Astrocyte (in vitro differentiated cells and primary cell): Measurements from ENCODE around the gene PLPP1. TPM values are rescaled to one million over a fixed set of nuclear protein-coding genes. Genes with fewer than 3 reads are reported as not detected.

Experiments
- DNase-seq: peaks from one replicate; pipeline ENCODE4 v3.0.0-alpha.2; 2010; ENCODE audit warnings: low read depth
- FAIRE-seq: peaks from 2 replicates; lab custom pipeline; 2011; peaks lifted over from hg19 to GRCh38; lab: Jason Lieb, UNC
- H2AFZ ChIP-seq: 2 replicates; pipeline ENCODE4 v1.6.0; 2012; ENCODE audit warnings: low read depth, low read length, inconsistent platforms
- H3K27ac ChIP-seq: 2 replicates; pipeline ENCODE4 v1.5.1; 2011; ENCODE audit warnings: low read depth, low read length, inconsistent platforms
- H3K27me3 ChIP-seq: 2 replicates; pipeline ENCODE4 v1.6.0; 2011; ENCODE audit warnings: low read length, inconsistent platforms; ENCODE audit not compliant: insufficient read depth
- H3K36me3 ChIP-seq: 2 replicates; pipeline ENCODE4 v1.5.1; 2011; ENCODE audit warnings: low read length, inconsistent platforms; ENCODE audit not compliant: insufficient read depth
- H3K4me1 ChIP-seq: 2 replicates; pipeline ENCODE4 v1.5.1; 2011; ENCODE audit warnings: low read length, inconsistent platforms; ENCODE audit not compliant: insufficient read depth
- H3K4me2 ChIP-seq: 2 replicates; pipeline ENCODE4 v1.6.0; 2012; ENCODE audit warnings: low read length, inconsistent platforms
- H3K4me3 ChIP-seq: 2 replicates; pipeline ENCODE4 v1.5.1; 2011; ENCODE audit warnings: low read depth, mild to moderate bottlenecking, low read length, inconsistent platforms; ENCODE audit not compliant: insufficient read depth
- H3K79me2 ChIP-seq: 2 replicates; pipeline ENCODE4 v1.6.0; 2012; ENCODE audit warnings: mild to moderate bottlenecking, low read length, inconsistent platforms; ENCODE audit not compliant: insufficient read depth
- H3K9ac ChIP-seq: 2 replicates; pipeline ENCODE4 v1.6.0; 2012; ENCODE audit warnings: mild to moderate bottlenecking, low read length, inconsistent platforms
- H3K9me3 ChIP-seq: 2 replicates; pipeline ENCODE4 v1.5.1; 2012; ENCODE audit warnings: low read depth, mild to moderate bottlenecking, low read length, inconsistent platforms; ENCODE audit not compliant: insufficient read depth
- H4K20me1 ChIP-seq: 2 replicates; pipeline ENCODE4 v1.6.0; 2012; ENCODE audit warnings: low read length, inconsistent platforms; ENCODE audit not compliant: insufficient read depth
- H3K27ac Mint-ChIP-seq: one replicate; pipeline ENCODE4 v1.8.0; 2021; ENCODE audit warnings: mild to moderate bottlenecking, mixed read lengths; ENCODE audit not compliant: unreplicated experiment
- H3K27me3 Mint-ChIP-seq: one replicate; pipeline ENCODE4 v1.8.0; 2021; ENCODE audit warnings: low read depth, mixed read lengths; ENCODE audit not compliant: unreplicated experiment
- H3K36me3 Mint-ChIP-seq: one replicate; pipeline ENCODE4 v1.8.0; 2021; ENCODE audit warnings: low read depth, mixed read lengths; ENCODE audit not compliant: unreplicated experiment
- H3K4me1 Mint-ChIP-seq: one replicate; pipeline ENCODE4 v1.8.0; 2021; ENCODE audit warnings: low read depth, mixed read lengths; ENCODE audit not compliant: unreplicated experiment
- H3K4me3 Mint-ChIP-seq: one replicate; pipeline ENCODE4 v1.8.0; 2021; ENCODE audit warnings: mild to moderate bottlenecking, moderate library complexity, mixed read lengths; ENCODE audit not compliant: unreplicated experiment
- H3K9me3 Mint-ChIP-seq: one replicate; pipeline ENCODE4 v1.8.0; 2021; ENCODE audit warnings: mild to moderate bottlenecking, mixed read lengths; ENCODE audit not compliant: unreplicated experiment
- CTCF ChIP-seq: IDR thresholded peaks from 2 replicates; pipeline ENCODE4 v1.5.1; 2011; ENCODE audit warnings: low read depth, mild to moderate bottlenecking, inconsistent platforms, low read length, moderate library complexity; ENCODE audit not compliant: insufficient read depth
- EZH2 ChIP-seq: IDR thresholded peaks from 2 replicates; pipeline ENCODE4 v1.6.1; 2012; ENCODE audit warnings: mild to moderate bottlenecking, low read length, inconsistent platforms; ENCODE audit not compliant: insufficient read depth
- total RNA-seq: library from RNA; stranded (reverse); gene quantifications from 2 replicates; pipeline ENCODE4 v1.2.1, GENCODE V29; 2021

The PLPP1 gene
- total RNA-seq, 1 donor from 2014 or later, result 56.3 TPM

GRCh38 chr5:55385846-55386245, 148.9 kb downstream of the PLPP1 start:
- Histone ChIP-seq H3K27ac (no peak overlapping the region), H2AFZ (no peak overlapping the region), H4K20me1 (no peaks in the 10 kb centered on the region), H3K4me1 (no peaks in the 10 kb centered on the region), H3K4me3 (no peak overlapping the region), H3K9me3 (no peaks in the 10 kb centered on the region), H3K27me3 (no peaks in the 10 kb centered on the region), H3K79me2 (peaks cover 10% of the 10 kb centered on the region), H3K36me3 (peaks cover 7% of the 10 kb centered on the region), H3K9ac (no peak overlapping the region), H3K4me2 (no peak overlapping the region)
- H3K9me3 Mint-ChIP-seq, result no peaks in the 10 kb centered on the region
- H3K27me3 Mint-ChIP-seq, result no peaks in the 10 kb centered on the region
- peaks cover 2% of the 10 kb centered on the region for H3K4me1 Mint-ChIP-seq
- peaks cover 21% of the 10 kb centered on the region for H3K36me3 Mint-ChIP-seq
- H3K27ac Mint-ChIP-seq, result no peak overlapping the region
- FAIRE-seq (peak; percentile 43), DNase-seq (no peak)
- H3K4me3 Mint-ChIP-seq, result no peak overlapping the region
- TF ChIP-seq CTCF (no peak), EZH2 (no peak)

- H3K9ac ChIP-seq, result no peak overlapping the region
- Mint-ChIP-seq H3K4me3 (no peak overlapping the region), H3K27ac (no peak overlapping the region), H3K36me3 (peaks cover 18% of the 10 kb centered on the region), H3K9me3 (no peaks in the 10 kb centered on the region), H3K4me1 (peaks cover 2% of the 10 kb centered on the region), H3K27me3 (no peaks in the 10 kb centered on the region)
- no peaks in the 10 kb centered on the region for H3K4me1 ChIP-seq
- DNase-seq (no peak), FAIRE-seq (no peak)
- no peaks in the 10 kb centered on the region for H4K20me1 ChIP-seq
- no peak overlapping the region for H3K4me3 ChIP-seq
- no peak overlapping the region for H2AFZ ChIP-seq
- H3K36me3 ChIP-seq, result peaks cover 7% of the 10 kb centered on the region
- no peak overlapping the region for H3K27ac ChIP-seq
- no peak overlapping the region for H3K4me2 ChIP-seq
- no peaks in the 10 kb centered on the region for H3K9me3 ChIP-seq
- no peaks in the 10 kb centered on the region for H3K27me3 ChIP-seq
- TF ChIP-seq CTCF, result no peak
- TF ChIP-seq EZH2, result no peak
- H3K79me2 ChIP-seq, result peaks cover 10% of the 10 kb centered on the region
These were observed 149.5 kb downstream of the PLPP1 start for GRCh38 chr5:55385227-55385626.

GRCh38 chr5:55384072-55384471, 150.7 kb downstream of the PLPP1 start:
- Histone ChIP-seq H3K9ac (no peak overlapping the region), H3K9me3 (no peaks in the 10 kb centered on the region), H3K36me3 (peaks cover 7% of the 10 kb centered on the region), H3K4me3 (no peak overlapping the region), H3K79me2 (peaks cover 10% of the 10 kb centered on the region), H2AFZ (no peak overlapping the region), H4K20me1 (no peaks in the 10 kb centered on the region), H3K4me2 (no peak overlapping the region), H3K27ac (no peak overlapping the region), H3K4me1 (no peaks in the 10 kb centered on the region), H3K27me3 (no peaks in the 10 kb centered on the region)
- TF ChIP-seq EZH2, result no peak
- no peak for TF ChIP-seq CTCF
- no peak for DNase-seq
- Mint-ChIP-seq H3K27me3 (no peaks in the 10 kb centered on the region), H3K4me3 (no peak overlapping the region), H3K36me3 (peaks cover 18% of the 10 kb centered on the region), H3K4me1 (no peaks in the 10 kb centered on the region), H3K27ac (no peak overlapping the region), H3K9me3 (no peaks in the 10 kb centered on the region)
- no peak for FAIRE-seq
